NOMO-1 (cell line): Measurements from ENCODE around the gene SYNE2.

Experiments used
- DNase-seq, 2 experiments: peaks; one replicate each; lab custom pipeline; 2025; ENCODE audit not compliant: unreplicated experiment in 2 of 2; lab: John Stamatoyannopoulos, UW

The SYNE2 gene

GRCh38 chr14:63908667-63909264 is 56.0 kb downstream of the SYNE2 start:
- no peak for DNase-seq

- DNase-seq: no peak
Observed at GRCh38 chr14:63909984-63910383, 57.2 kb downstream of the SYNE2 start.

GRCh38 chr14:63910583-63911363 is 58.0 kb downstream of the SYNE2 start:
- no peak for DNase-seq

- no peak for DNase-seq
Observed at GRCh38 chr14:63911404-63911803, 58.6 kb downstream of the SYNE2 start.

GRCh38 chr14:63912286-63912685 is 59.5 kb downstream of the SYNE2 start:
- DNase-seq: no peak

- no peak for DNase-seq
Observed at GRCh38 chr14:63918411-63918810, 65.6 kb downstream of the SYNE2 start.

GRCh38 chr14:63922696-63923421 is 70.1 kb downstream of the SYNE2 start:
- DNase-seq: no peak

GRCh38 chr14:63923422-63923752 is 70.6 kb downstream of the SYNE2 start:
- no peak for DNase-seq

GRCh38 chr14:63924375-63924774 is 71.6 kb downstream of the SYNE2 start:
- no peak for DNase-seq

- DNase-seq: no peak
Observed at GRCh38 chr14:63926641-63927040, 73.8 kb downstream of the SYNE2 start.

- DNase-seq: no peak
Observed at GRCh38 chr14:63928744-63929174, 76.0 kb downstream of the SYNE2 start.

GRCh38 chr14:63933110-63933509 is 80.3 kb downstream of the SYNE2 start:
- no peak for DNase-seq

- no peak for DNase-seq
Observed at GRCh38 chr14:63933711-63934110, 80.9 kb downstream of the SYNE2 start.

GRCh38 chr14:63938198-63939005 is 85.6 kb downstream of the SYNE2 start:
- DNase-seq: no peak

- DNase-seq: no peak
Observed at GRCh38 chr14:63939006-63939270, 86.1 kb downstream of the SYNE2 start.

- no peak for DNase-seq
Observed at GRCh38 chr14:63940387-63940786, 87.6 kb downstream of the SYNE2 start.

GRCh38 chr14:63941023-63941422 is 88.2 kb downstream of the SYNE2 start:
- DNase-seq: no peak

GRCh38 chr14:63949696-63950095 is 96.9 kb downstream of the SYNE2 start:
- no peak for DNase-seq

GRCh38 chr14:63951021-63951420 is 98.2 kb downstream of the SYNE2 start:
- no peak for DNase-seq

GRCh38 chr14:63951429-63951828 is 98.6 kb downstream of the SYNE2 start:
- no peak for DNase-seq
